Right ventricle myocardium inferior (tissue), 1 donor: ENCODE data around the gene UPF3B. TPM values are rescaled to one million over a fixed set of nuclear protein-coding genes. Genes with fewer than 3 reads are reported as not detected.
"Not testable (repeated sequence)": the region's sequence is repeated elsewhere in the genome, so short reads cannot be mapped to it uniquely, and the experiment has no call there.

ENCODE experiments used
- ATAC-seq: fragments of 200-7000 bp; cut with Tn5 transposase; one replicate; pipeline ENCODE4 v1.9.1; 2020; ENCODE audit warnings: mild to moderate bottlenecking, moderate library complexity
- DNase-seq: peaks from one replicate; pipeline ENCODE4 v3.0.0; 2021; ENCODE audit errors: missing footprints
- intact Hi-C: fragments of 100-400 bp; cut with DNase I; formaldehyde crosslinking; loops from one replicate; pipeline ENCODE4 v1.11.0; 2022
- long read RNA-seq: library from polyadenylated mRNA; unstranded; transcript quantifications from one replicate; pipeline ENCODE4 v2.0.0, GENCODE V29; 2021
- total RNA-seq: library from RNA; stranded (reverse); fragmentation: NEBNext Ultra II Directional; extraction: Animal tissue kit (Norgen Biotek cat#: 25700); gene quantifications from one replicate; pipeline ENCODE4 v1.2.1, GENCODE V29; 2021
- donor health status: DM: no; HTN: yes; CAD: no; lungs with severe emphysema.

Gene UPF3B
- 3.4 TPM for total RNA-seq
- long read RNA-seq, partial matches to known transcripts: 3 of 4 reads
- long read RNA-seq, other reads (novel, unspliced or antisense): 0 of 4 reads

DNA sequence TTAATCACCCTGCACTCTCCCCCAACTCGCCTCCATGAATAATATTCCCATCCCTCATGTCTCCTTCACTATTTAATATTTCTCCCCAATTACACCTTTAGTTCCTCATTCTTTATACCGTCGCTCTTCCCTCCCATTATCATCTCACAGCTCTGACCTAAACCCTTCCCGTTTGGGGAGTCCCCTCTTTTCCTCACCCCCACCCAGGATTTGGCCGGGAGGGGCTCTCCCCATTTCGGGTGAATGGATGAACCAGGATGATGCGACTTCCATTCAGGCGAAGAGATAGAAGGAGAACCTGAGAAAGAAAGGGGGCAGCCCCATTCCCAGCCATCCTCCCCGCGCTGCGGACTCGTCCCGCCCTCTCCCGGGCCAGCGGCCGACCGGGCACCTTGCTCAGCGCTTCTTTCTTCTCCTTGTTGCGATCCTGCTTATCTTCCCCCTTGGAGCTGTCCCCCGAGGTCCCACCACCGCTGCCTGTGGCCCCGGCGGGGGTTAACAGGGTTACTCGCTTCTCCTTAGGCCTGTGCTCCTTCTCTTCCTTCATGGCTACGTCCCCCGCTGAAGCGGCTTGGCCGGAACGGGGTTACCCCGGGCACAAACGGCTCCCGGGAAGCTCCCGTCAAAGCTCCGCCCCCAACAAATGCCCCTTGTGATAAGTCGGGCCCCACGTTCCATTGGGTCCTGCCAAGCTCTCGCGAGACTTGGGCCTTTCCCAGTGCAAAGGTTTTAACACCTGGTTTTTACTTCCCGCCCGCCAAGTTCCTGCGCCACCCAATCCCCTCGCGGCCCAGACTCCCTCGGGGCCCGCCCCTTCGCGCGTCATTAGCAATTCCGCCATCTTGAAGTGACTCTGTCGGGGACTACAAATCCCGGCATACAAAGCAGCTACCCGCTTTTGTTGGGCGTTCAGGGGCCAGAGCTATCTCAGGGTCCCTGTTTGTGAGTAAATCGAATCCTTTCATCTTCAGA lies at the start of gene UPF3B:
Gene UPF3B (minus strand): TSS at position 582 of the 972 bp plus-strand sequence. CDS start 35 bp downstream, at position 547.
- DNase-seq: peak; percentile 96
- peak; percentile 98 for ATAC-seq
- intact Hi-C loops: loop anchor here (1.0 to 5.0 kb wide), 2 partner anchors 19 to 60 kb away; partner anchors contain the start of genes NDUFA1, RNF113A and RPL39

DNA sequence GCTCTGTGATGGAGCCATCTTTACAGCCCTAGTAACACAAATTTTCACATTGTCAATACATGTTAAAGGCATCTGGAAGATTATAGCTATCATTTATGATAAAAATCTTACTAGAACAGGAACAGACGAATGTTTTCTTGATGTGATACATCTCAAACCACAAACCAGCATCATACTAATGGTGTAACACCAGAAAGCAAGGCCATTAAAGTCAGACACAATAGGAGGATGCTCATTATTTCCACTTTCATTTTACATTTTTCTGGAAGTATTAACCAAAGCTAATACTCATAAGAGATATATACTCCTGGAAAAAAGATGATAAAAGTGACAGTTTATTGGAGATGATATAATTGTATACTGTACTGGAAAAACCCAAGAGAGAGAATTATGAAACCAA lies 48.2 kb upstream of the UPF3B start:
- ATAC-seq: no peak
- DNase-seq: no peak
- intact Hi-C loops: no loop called here

DNA sequence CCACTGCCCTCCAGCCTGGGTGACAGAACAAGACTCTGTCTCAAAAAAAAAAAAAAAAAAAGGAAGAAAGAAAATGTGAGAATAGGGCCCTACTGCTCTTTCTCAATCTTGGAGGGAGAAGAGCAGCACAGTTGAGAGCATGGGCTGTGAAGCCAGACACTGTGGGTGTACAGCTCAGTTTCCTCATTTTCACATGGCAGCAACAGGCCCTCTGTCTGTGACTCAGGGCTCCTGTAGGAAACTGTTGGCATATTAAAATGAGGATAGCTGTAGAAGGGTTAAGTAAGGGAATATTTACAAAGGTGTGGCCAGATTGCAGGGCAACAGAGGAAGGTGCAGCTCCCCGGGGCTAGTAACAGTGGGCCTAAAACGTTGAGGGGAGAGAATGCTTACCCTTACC lies 46.4 kb upstream of the UPF3B start:
- intact Hi-C loops: no loop called here
- DNase-seq (no peak), ATAC-seq (no peak)

GRCh38 chrX:119895843-119896326 lies 43.1 kb upstream of the UPF3B start, which contains the start of gene AKAP14:
TSS of gene AKAP14 (plus strand) at chrX:119895893. CDS start at chrX:119903224, 7,331 bp downstream.
- no peak for DNase-seq
- no peak for ATAC-seq
- intact Hi-C loops: no loop called here

DNA sequence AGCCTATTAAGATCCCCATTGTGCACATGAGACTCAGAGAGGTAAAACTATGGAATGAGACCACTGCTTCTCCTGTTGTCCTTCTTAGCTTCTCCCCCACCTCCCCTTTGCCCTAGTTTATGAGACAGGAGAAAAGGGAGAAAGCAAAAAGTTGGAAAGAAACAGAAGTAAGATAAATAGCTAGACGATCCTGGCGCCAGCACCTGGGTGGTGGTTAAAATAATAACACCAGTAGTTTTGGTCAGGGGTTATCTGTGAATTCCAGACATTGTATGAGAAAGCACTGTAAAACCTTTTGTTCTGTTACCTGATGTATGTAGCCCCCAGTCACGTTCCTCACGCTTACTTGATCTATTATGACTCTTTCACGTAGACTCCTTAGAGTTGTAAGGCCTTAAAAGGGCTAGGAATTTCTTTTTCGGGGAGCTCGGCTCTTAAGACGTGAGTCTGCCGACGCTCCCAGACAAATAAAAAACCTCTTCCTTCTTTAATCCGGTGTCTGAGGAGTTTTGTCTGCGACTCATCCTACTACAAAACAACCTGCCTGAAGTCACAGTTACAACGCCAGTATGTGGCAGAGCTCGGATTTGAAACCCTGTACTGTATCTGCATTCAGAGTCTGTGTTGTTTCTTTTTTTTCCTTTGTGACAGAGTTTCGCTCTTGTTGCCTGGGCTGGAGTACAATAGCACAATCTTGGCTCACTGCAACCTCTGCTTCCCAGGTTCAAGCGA lies 39.4 kb upstream of the UPF3B start:
- ATAC-seq, intact Hi-C loops, DNase-seq: not testable (repeated sequence)

DNA sequence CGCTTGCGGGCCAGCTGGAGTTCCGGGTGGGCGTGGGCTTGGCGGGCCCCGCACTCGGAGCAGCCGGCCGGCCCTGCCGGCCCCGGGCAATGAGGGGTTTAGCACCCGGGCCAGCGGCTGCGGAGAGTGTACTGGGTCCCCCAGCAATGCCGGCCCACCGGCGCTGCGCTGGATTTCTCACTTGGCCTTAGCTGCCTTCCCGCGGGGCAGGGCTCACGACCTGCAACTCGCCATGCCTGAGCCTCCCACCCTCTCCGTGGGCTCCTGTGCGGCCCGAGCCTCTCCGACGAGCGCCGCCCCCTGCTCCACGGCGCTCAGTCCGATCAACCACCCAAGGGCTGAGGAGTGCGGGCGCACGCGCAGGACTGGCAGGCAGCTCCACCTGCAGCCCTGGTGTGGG lies 37.9 kb upstream of the UPF3B start:
- DNase-seq, ATAC-seq, intact Hi-C loops: not testable (repeated sequence)

GRCh38 chrX:119887721-119888425 lies 35.1 kb upstream of the UPF3B start:
- ATAC-seq (peak; percentile 80), DNase-seq (peak; percentile 84)
- intact Hi-C loops: no loop called here

- DNase-seq: no peak
- no peak for ATAC-seq
Observed at GRCh38 chrX:119885554-119886428, 33.0 kb upstream of the UPF3B start.

GRCh38 chrX:119880552-119881437 lies 28.0 kb upstream of the UPF3B start:
- intact Hi-C loops: no loop called here
- no peak for DNase-seq
- peak; percentile 75 for ATAC-seq

More at GRCh38 chrX:119885554-119886428, 33.0 kb upstream of the UPF3B start:
- intact Hi-C loops: no loop called here

DNA sequence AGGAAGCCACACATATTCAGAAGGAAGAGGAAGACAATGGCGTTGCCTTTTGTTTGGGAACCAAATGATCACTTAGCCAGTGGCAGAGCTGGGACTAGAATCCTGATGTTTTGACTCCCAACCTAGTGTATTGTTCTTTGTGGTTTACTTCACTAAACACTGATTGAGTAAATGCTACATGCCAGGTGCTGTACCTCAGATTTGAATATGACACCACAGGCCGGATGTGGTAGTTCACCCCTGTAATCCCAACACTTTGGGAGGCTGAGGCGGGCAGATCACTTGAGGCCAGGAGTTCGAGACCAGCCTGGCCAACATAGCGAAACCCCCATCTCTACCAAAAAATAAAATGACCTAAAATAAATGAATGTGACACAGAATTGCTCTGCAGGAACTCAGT lies 27.3 kb upstream of the UPF3B start:
- no peak for ATAC-seq
- intact Hi-C loops: no loop called here
- DNase-seq: no peak

GRCh38 chrX:119878740-119879139 lies 26.0 kb upstream of the UPF3B start:
- intact Hi-C loops: no loop called here

DNA sequence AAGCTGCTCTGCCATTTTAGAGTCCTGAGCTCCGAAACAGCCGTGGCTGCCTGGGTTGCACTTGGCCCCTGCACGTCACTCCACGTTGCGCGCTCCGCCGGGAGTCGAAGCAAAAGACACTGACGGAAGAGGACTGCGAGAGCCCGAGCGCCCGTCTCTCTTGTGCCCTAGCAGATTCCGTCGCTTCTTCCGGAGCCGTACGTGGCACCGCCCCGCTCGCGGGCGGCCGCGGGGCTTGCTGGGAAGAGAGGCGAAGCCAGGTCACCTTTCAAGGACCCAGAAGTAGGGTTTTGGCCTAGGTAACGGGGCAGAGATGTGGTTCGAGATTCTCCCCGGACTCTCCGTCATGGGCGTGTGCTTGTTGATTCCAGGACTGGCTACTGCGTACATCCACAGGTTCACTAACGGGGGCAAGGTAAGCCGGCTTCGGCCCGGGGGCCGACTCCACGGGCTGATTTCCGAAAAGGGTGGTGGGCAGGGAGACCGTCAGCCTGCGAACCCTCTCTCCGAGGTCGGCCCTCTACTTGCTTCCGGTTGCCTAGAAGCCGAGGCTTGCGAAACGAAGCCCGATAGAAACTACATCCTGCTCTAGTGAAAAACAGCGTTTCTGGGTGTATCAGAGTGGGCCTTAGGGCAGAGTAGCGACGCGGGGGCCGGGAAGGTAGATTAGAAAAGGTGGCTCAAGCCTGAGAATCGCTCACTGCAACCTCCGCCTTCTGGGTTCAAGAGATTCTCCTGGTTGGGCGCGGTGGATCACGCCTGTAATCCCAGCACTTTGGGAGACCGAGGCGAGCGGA lies 19.0 kb upstream of the UPF3B start, which contains the start of the genes NDUFA1 and RNF113A:
Gene NDUFA1 (plus strand): TSS at position 234 of the 797 bp plus-strand sequence. CDS start 80 bp downstream, at position 314.
Gene RNF113A (minus strand): TSS at position 135 of the 797 bp plus-strand sequence. CDS start 120 bp downstream, at position 15.
- intact Hi-C loops: loop anchor here (1.0 to 5.0 kb wide), 2 partner anchors 18 to 299 kb away; partner anchors contain the start of gene UBE2A
- DNase-seq (peak; percentile 93), ATAC-seq (peak; percentile 99)

More at GRCh38 chrX:119878740-119879139, 26.0 kb upstream of the UPF3B start:
- no peak for DNase-seq
- ATAC-seq: no peak

DNA sequence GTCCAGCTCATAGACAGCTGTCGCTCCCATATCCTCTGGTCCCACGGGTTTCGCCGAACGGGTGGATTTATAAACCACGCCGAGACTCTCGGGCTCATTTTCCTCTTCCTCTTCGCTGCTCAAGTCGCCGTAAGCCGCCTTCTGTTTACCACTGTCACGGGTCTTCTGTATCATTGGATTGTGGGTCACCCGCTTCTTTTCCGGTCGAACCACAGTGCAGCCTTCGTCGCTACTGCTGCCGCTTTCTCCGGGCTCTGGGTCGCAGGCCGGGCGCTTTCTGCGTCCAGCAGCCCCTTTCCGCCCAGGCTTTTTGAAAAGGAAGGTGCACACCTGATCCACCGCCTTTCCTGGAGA lies 18.5 kb upstream of the UPF3B start:
- intact Hi-C loops: loop anchor here (1.0 to 5.0 kb wide), 2 partner anchors 18 to 299 kb away; partner anchors contain the start of gene UBE2A
- DNase-seq: no peak
- ATAC-seq: peak; percentile 24

- ATAC-seq (peak; percentile 30), DNase-seq (no peak)
- intact Hi-C loops: loop anchor here (1.0 to 5.0 kb wide), 2 partner anchors 17 to 298 kb away; partner anchors contain the start of gene UBE2A
Observed at GRCh38 chrX:119870626-119871131, 17.9 kb upstream of the UPF3B start.

DNA sequence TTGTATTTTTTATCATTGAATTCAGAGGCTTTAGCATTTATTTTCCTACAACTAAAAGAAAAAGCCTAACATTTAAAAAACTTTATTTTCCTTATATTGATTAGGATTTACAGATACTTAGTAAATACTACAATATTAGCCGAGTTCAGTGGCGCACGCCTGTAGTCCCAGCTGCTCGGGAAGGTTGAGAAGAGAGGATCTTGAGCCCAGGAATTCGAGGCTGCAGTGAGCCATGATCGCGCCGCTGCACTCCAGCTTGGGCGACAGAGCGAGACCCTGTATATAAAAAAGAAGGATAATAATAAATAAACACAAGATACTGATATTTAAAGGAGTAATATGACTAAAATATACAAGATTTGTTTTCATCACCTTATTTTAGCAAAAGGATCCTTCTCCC lies 681 bp upstream of the UPF3B start:
- DNase-seq (no peak), ATAC-seq (no peak)
- intact Hi-C loops: loop anchor here (1.0 to 5.0 kb wide), 2 partner anchors 18 to 61 kb away; partner anchors contain the start of genes NDUFA1, RNF113A and RPL39
